B cell (primary cell): ENCODE data around the gene TOMM7.
"Not testable (repeated sequence)": the region's sequence is repeated elsewhere in the genome, so short reads cannot be mapped to it uniquely, and the experiment has no call there.

Source experiments
- CTCF ChIP-seq: fragments of 200-600 bp; IDR thresholded peaks from one replicate; pipeline ENCODE4 v1.8.0; 2022; ENCODE audit warnings: antibody characterized with exemption, mild to moderate bottlenecking
- EZH2 ChIP-seq: IDR thresholded peaks from 2 replicates; pipeline ENCODE4 v1.6.1; 2012; ENCODE audit warnings: borderline replicate concordance, low read depth, mild to moderate bottlenecking, moderate library complexity, low read length; ENCODE audit not compliant: insufficient read depth, poor library complexity, severe bottlenecking

DNA sequence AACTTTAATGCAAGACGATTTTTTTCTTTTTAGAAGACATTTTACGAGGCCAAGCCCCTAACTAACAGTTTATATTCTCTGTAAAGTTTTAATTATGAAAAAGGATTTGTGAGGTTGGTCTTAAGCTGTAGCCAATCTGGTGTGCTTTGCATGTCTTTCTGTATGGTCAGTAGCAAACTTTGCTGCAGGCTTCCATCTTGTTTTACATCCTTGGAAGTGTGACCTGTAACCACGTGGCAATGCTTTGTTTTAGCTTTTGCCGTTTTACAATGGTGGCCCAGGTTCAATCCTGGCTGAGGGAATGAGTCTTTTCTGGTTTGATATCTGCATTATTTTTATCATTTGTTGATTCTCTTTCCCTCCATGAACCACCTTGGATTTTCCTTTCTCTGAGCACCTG lies 19.8 kb downstream of the TOMM7 start:
- not testable (repeated sequence) for TF ChIP-seq CTCF, EZH2
